PFSK-1 (cell line): ENCODE results near the gene BAX.

ENCODE experiments used
- POLR2AphosphoS5 ChIP-seq: IDR thresholded peaks from 2 replicates; pipeline ENCODE4 v1.6.1; 2012; ENCODE audit warnings: low read depth, mild to moderate bottlenecking, control low read depth, low read length, moderate library complexity
- SIN3A ChIP-seq: IDR thresholded peaks from 2 replicates; pipeline ENCODE4 v1.6.1; 2012; ENCODE audit warnings: mild to moderate bottlenecking, low read length, moderate library complexity, borderline replicate concordance; ENCODE audit not compliant: insufficient read depth
- TAF1 ChIP-seq: IDR thresholded peaks from 2 replicates; pipeline ENCODE4 v1.6.1; 2012; ENCODE audit warnings: low read length, control low read depth, borderline replicate concordance; ENCODE audit not compliant: insufficient read depth
- TF ChIP-seq, protein P1 (sequence below), 2 experiments: IDR thresholded peaks; 2 replicates each; pipeline versions ENCODE4 v1.6.1 to v1.8.0; 2011 to 2012; ENCODE audit warnings: low read depth in 2 of 2, low read length in 2 of 2, control low read depth in 1 of 2, inconsistent platforms in 1 of 2, mild to moderate bottlenecking in 1 of 2, moderate library complexity in 1 of 2; ENCODE audit not compliant: insufficient read depth in 1 of 2

DNA sequence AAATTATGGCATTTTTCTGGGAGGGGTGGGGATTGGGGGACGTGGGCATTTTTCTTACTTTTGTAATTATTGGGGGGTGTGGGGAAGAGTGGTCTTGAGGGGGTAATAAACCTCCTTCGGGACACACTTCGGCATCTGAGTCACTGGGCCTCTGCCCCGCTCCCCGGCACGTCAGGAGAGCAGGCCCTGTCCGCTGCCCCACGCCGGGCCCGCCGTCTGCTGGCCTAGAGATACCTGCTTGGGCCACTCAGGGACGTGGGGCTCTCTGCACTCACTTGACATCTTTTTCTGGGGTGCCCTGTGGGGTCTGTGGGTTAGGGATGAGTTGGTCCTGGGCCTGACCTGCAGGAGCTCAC, 7.0 kb downstream of the BAX start:
- TF ChIP-seq SIN3A (no peak), POLR2AphosphoS5 (no peak), TAF1 (no peak)
- TF ChIP-seq, protein P1, sequence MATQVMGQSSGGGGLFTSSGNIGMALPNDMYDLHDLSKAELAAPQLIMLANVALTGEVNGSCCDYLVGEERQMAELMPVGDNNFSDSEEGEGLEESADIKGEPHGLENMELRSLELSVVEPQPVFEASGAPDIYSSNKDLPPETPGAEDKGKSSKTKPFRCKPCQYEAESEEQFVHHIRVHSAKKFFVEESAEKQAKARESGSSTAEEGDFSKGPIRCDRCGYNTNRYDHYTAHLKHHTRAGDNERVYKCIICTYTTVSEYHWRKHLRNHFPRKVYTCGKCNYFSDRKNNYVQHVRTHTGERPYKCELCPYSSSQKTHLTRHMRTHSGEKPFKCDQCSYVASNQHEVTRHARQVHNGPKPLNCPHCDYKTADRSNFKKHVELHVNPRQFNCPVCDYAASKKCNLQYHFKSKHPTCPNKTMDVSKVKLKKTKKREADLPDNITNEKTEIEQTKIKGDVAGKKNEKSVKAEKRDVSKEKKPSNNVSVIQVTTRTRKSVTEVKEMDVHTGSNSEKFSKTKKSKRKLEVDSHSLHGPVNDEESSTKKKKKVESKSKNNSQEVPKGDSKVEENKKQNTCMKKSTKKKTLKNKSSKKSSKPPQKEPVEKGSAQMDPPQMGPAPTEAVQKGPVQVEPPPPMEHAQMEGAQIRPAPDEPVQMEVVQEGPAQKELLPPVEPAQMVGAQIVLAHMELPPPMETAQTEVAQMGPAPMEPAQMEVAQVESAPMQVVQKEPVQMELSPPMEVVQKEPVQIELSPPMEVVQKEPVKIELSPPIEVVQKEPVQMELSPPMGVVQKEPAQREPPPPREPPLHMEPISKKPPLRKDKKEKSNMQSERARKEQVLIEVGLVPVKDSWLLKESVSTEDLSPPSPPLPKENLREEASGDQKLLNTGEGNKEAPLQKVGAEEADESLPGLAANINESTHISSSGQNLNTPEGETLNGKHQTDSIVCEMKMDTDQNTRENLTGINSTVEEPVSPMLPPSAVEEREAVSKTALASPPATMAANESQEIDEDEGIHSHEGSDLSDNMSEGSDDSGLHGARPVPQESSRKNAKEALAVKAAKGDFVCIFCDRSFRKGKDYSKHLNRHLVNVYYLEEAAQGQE (IDR thresholded peaks at IDR 0.05; ENCODE audit: insufficient read depth in 1 of 2, low read depth in 2 of 2, low read length in 2 of 2), result no peak
